B cell (primary cell): Measurements from ENCODE around the gene SCYGR5. TPM values are rescaled to one million over a fixed set of nuclear protein-coding genes. Genes with fewer than 3 reads are reported as not detected.

Experiments
- ATAC-seq: fragments of 200-7000 bp; cut with Tn5 transposase; one replicate; pipeline ENCODE4 v1.10.0; 2021; ENCODE audit warnings: low read depth, mild to moderate bottlenecking, moderate number of reproducible peaks, moderate library complexity
- CTCF ChIA-PET: fragments of 350-600 bp; sonication (Branson Sonifier 250); formaldehyde crosslinking; loops from one replicate; lab custom pipeline; 2021; ENCODE audit warnings: antibody characterized with exemption, inconsistent platforms; lab: Charles Lee
- POLR2A ChIA-PET: fragments of 350-600 bp; sonication (Branson Sonifier 250); formaldehyde crosslinking; loops from one replicate; lab custom pipeline; 2021; ENCODE audit warnings: antibody characterized with exemption; lab: Charles Lee
- DNase-seq: peaks from one replicate; pipeline ENCODE4 v3.0.0; 2013
- H2AFZ ChIP-seq: 2 replicates; pipeline ENCODE4 v1.6.1; 2012; ENCODE audit warnings: mild to moderate bottlenecking, low read depth, low read length; ENCODE audit not compliant: insufficient read depth, poor library complexity, severe bottlenecking
- H3K27ac ChIP-seq, 2 donors: 1 replicate in 1 of 2; 2 replicates in 1 of 2; pipeline ENCODE4 v1.5.1; 2012 to 2013; ENCODE audit warnings: low read length in 2 of 2, mild to moderate bottlenecking in 2 of 2, moderate library complexity in 1 of 2
- H3K27me3 ChIP-seq, 4 experiments: fragments of 200-600 bp in 1 of 4; sonication (generic) in 1 of 4; replicated peaks in 1 of 4; 1 replicate in 2 of 4; 2 replicates in 2 of 4; pipeline versions ENCODE4 v1.6.1 to v1.7.0; 2013 to 2016; ENCODE audit warnings: low read length in 3 of 4, mild to moderate bottlenecking in 2 of 4, mixed read lengths in 1 of 4, moderate library complexity in 1 of 4; ENCODE audit not compliant: insufficient read depth in 4 of 4, control insufficient read depth in 3 of 4; ENCODE audit errors: control extremely low read depth in 1 of 4
- H3K36me3 ChIP-seq, 2 experiments: replicated peaks in 1 of 2; 1 replicate in 1 of 2; 2 replicates in 1 of 2; pipeline versions ENCODE4 v1.6.1 to v1.7.1; 2013; ENCODE audit warnings: low read length in 1 of 2; ENCODE audit not compliant: insufficient read depth in 2 of 2, control insufficient read depth in 1 of 2; ENCODE audit errors: control extremely low read depth in 1 of 2, extremely low read depth in 1 of 2
- H3K4me1 ChIP-seq, 2 donors: fragments of 200-600 bp in 1 of 2; sonication (generic) in 1 of 2; 1 replicate in 1 of 2; 2 replicates in 1 of 2; pipeline versions ENCODE4 v1.5.1 to v1.6.1; 2013 to 2017; ENCODE audit warnings: low read length in 2 of 2; ENCODE audit not compliant: control insufficient read depth in 2 of 2, insufficient read depth in 2 of 2
- H3K4me2 ChIP-seq: replicated peaks from 2 replicates; pipeline ENCODE3; 2012; ENCODE audit warnings: mild to moderate bottlenecking, low read depth, low read length; ENCODE audit not compliant: poor library complexity, severe bottlenecking
- H3K4me3 ChIP-seq, 5 experiments: fragments of 200-600 bp in 1 of 5; sonication (generic) in 1 of 5; 1 replicate in 3 of 5; 2 replicates in 2 of 5; pipeline versions ENCODE4 v1.5.1 to v1.7.0; 2011 to 2016; ENCODE audit warnings: low read length in 4 of 5, mild to moderate bottlenecking in 4 of 5, low read depth in 2 of 5, control low read depth in 1 of 5, moderate library complexity in 1 of 5; ENCODE audit not compliant: insufficient read depth in 1 of 5; ENCODE audit errors: control extremely low read depth in 1 of 5, extremely low read depth in 1 of 5
- H3K79me2 ChIP-seq: fragments of 200-600 bp; sonication (generic); one replicate; pipeline ENCODE4 v1.6.0; 2016; ENCODE audit warnings: low read length; ENCODE audit not compliant: control insufficient read depth, insufficient read depth
- H3K9ac ChIP-seq: fragments of 200-600 bp; sonication (generic); 2 replicates; pipeline ENCODE4 v1.6.1; 2017; ENCODE audit warnings: mild to moderate bottlenecking, low read length, moderate library complexity
- H3K9me3 ChIP-seq, 3 donors: one replicate each; pipeline versions ENCODE4 v1.6.1 to v1.7.1; 2013; ENCODE audit warnings: low read length in 2 of 3; ENCODE audit not compliant: control insufficient read depth in 2 of 3, insufficient read depth in 1 of 3; ENCODE audit errors: control extremely low read depth in 1 of 3
- H4K20me1 ChIP-seq: 2 replicates; pipeline ENCODE4 v1.6.0; 2012; ENCODE audit warnings: mild to moderate bottlenecking, low read length; ENCODE audit not compliant: insufficient read depth, control insufficient read depth, poor library complexity, severe bottlenecking
- H3K27ac Mint-ChIP-seq: one replicate; pipeline ENCODE4 v1.8.0; 2021; ENCODE audit warnings: mixed read lengths
- H3K27me3 Mint-ChIP-seq: one replicate; pipeline ENCODE4 v1.8.0; 2021; ENCODE audit warnings: mixed read lengths
- H3K4me1 Mint-ChIP-seq: one replicate; pipeline ENCODE4 v1.8.0; 2021; ENCODE audit warnings: mixed read lengths
- H3K4me3 Mint-ChIP-seq: one replicate; pipeline ENCODE4 v1.8.0; 2021; ENCODE audit warnings: mixed read lengths
- H3K9me3 Mint-ChIP-seq: one replicate; pipeline ENCODE4 v1.8.0; 2022; ENCODE audit warnings: mixed read lengths; ENCODE audit not compliant: insufficient read depth
- CTCF ChIP-seq: fragments of 200-600 bp; IDR thresholded peaks from one replicate; pipeline ENCODE4 v1.8.0; 2022; ENCODE audit warnings: antibody characterized with exemption, mild to moderate bottlenecking
- EZH2 ChIP-seq: IDR thresholded peaks from 2 replicates; pipeline ENCODE4 v1.6.1; 2012; ENCODE audit warnings: borderline replicate concordance, low read depth, mild to moderate bottlenecking, moderate library complexity, low read length; ENCODE audit not compliant: insufficient read depth, poor library complexity, severe bottlenecking
- WGBS: methylation state at CpG from one replicate; pipeline ENCODE4 v1.1.5; 2013; ENCODE audit warnings: missing lambda C conversion rate; ENCODE audit not compliant: insufficient coverage; 5-methylcytosine and 5-hydroxymethylcytosine counted together
- intact Hi-C: fragments of 100-400 bp; cut with micrococcal nuclease; formaldehyde crosslinking; loops from one replicate; pipeline ENCODE4 v1.10.0; 2022
- polyA plus RNA-seq: library from polyadenylated mRNA; depleted of rRNA; stranded (reverse); fragments of >200 nt; gene quantifications from 2 replicates; pipeline ENCODE4 v1.2.3, GENCODE V29; 2012
- total RNA-seq, 2 donors: library from RNA; stranded (reverse); fragments of 120-200 nt in 1 of 2; gene quantifications; 1 replicate in 1 of 2; 2 replicates in 1 of 2; pipeline versions ENCODE4 v1.2.3 to v1.2.4, GENCODE V29; 2013 to 2022

Gene SCYGR5
- total and polyA plus RNA-seq, 2 donors (not counting 1 experiment from before 2014, with no cell fraction given) = not detected

GRCh38 chr2:227684258-227684657 is 17.7 kb downstream of the SCYGR5 start:
- ChIA-PET POLR2A (no interaction called here), CTCF (no interaction called here)
- H3K27ac Mint-ChIP-seq = no peak overlapping the region
- Histone ChIP-seq H3K27me3 (peaks cover 0 to 7% (median 2%) of the 10 kb centered on the region in 4 experiments), H3K9me3 (peaks cover 0 to 4% (median 0%) of the 10 kb centered on the region in 3 donors), H3K9ac (no peak overlapping the region), H3K4me1 (no peaks in the 10 kb centered on the region), H4K20me1 (no peaks in the 10 kb centered on the region), H3K4me2 (no peak overlapping the region), H2AFZ (no peak overlapping the region), H3K27ac (no peak overlapping the region), H3K4me3 (no peak overlapping the region), H3K79me2 (no peaks in the 10 kb centered on the region), H3K36me3 (no peaks in the 10 kb centered on the region)
- TF ChIP-seq CTCF (no peak), EZH2 (no peak)
- no peak overlapping the region for H3K4me3 Mint-ChIP-seq
- H3K9me3 Mint-ChIP-seq = no peaks in the 10 kb centered on the region
- H3K27me3 Mint-ChIP-seq = peaks cover 14% of the 10 kb centered on the region
- ATAC-seq = no peak
- no peaks in the 10 kb centered on the region for H3K4me1 Mint-ChIP-seq
- DNase-seq = no peak
- intact Hi-C loops = no loop called here
- WGBS = 91% methylated on average over 3 of the region's 5 CpGs

- peaks cover 0 to 7% (median 2%) of the 10 kb centered on the region in 4 experiments for H3K27me3 ChIP-seq
- H3K4me1 Mint-ChIP-seq = no peaks in the 10 kb centered on the region
- no peak overlapping the region for H3K27ac ChIP-seq
- no peak overlapping the region for H3K4me3 ChIP-seq
- H3K27me3 Mint-ChIP-seq = peaks cover 28% of the 10 kb centered on the region
- no peak overlapping the region for H3K27ac Mint-ChIP-seq
- H3K36me3 ChIP-seq = no peaks in the 10 kb centered on the region
- POLR2A ChIA-PET = no interaction called here
- no peak for ATAC-seq
- no peaks in the 10 kb centered on the region for H3K4me1 ChIP-seq
- no peaks in the 10 kb centered on the region for H3K9me3 Mint-ChIP-seq
- CTCF ChIA-PET = no interaction called here
- no CpG with 5 or more reads among the region's 3 CpGs for WGBS
- no peaks in the 10 kb centered on the region for H4K20me1 ChIP-seq
- H3K9ac ChIP-seq = no peak overlapping the region
- H3K9me3 ChIP-seq = no peaks in the 10 kb centered on the region
- no peaks in the 10 kb centered on the region for H3K79me2 ChIP-seq
- no peak overlapping the region for H3K4me3 Mint-ChIP-seq
- no peak for DNase-seq
- TF ChIP-seq CTCF (no peak), EZH2 (no peak)
- no peak overlapping the region for H2AFZ ChIP-seq
- intact Hi-C loops = no loop called here
- no peak overlapping the region for H3K4me2 ChIP-seq
Measured at GRCh38 chr2:227687189-227687588, 20.6 kb downstream of the SCYGR5 start.
